Measurements from ENCODE around the gene SLC35D1.
"Not testable (repeated sequence)": the region's sequence is repeated elsewhere in the genome, so short reads cannot be mapped to it uniquely, and the experiment has no call there.

SLC35D1 gene

GRCh38 chr1:67085326-67085725 lies 31.4 kb upstream of the SLC35D1 start:
- no peak overlapping the region for H3K4me3 ChIP-seq (ENCODE audit: control insufficient read depth in 1 of 7, extremely low read depth in 1 of 7, insufficient read depth in 4 of 7, low read depth in 2 of 7, low read length in 6 of 7)
- H3K27me3 ChIP-seq (replicated peaks in 2 of 5; ENCODE audit: control insufficient read depth in 4 of 5, insufficient read depth in 5 of 5, low read length in 4 of 5) = no peaks in the 10 kb centered on the region
- 100% methylated on average over 1 of the region's 2 CpGs for WGBS (ENCODE audit: insufficient coverage)
- peaks cover 0 to 10% (median 0%) of the 10 kb centered on the region in 5 experiments for H3K9me3 ChIP-seq (ENCODE audit: control extremely low read depth in 1 of 5, control insufficient read depth in 4 of 5, insufficient read depth in 2 of 5, low read depth in 1 of 5, low read length in 4 of 5)
- DNase-seq = no peak
- H3K27ac ChIP-seq (ENCODE audit: insufficient read depth in 1 of 2, low read depth in 1 of 2, low read length in 2 of 2, poor library complexity in 1 of 2, severe bottlenecking in 2 of 2) = no peak overlapping the region
- ChIA-PET CTCF (interaction anchor here (0.6 kb wide), 1 partner anchor 20 kb away, joined by 3 read pairs; no protein-coding TSS in a partner anchor), POLR2A (no interaction called here)
- H3K36me3 ChIP-seq (ENCODE audit: control insufficient read depth in 4 of 4, insufficient read depth in 4 of 4, low read length in 3 of 4) = no peaks in the 10 kb centered on the region
- no peaks in the 10 kb centered on the region for H3K4me1 ChIP-seq (ENCODE audit: control extremely low read depth in 1 of 4, control insufficient read depth in 4 of 4, insufficient read depth in 4 of 4, low read length in 3 of 4)

- CTCF ChIA-PET = interaction anchor here (0.6 kb wide), 1 partner anchor 20 kb away, joined by 3 read pairs; no protein-coding TSS in a partner anchor
- H3K4me3 ChIP-seq (ENCODE audit: control insufficient read depth in 1 of 7, extremely low read depth in 1 of 7, insufficient read depth in 4 of 7, low read depth in 2 of 7, low read length in 6 of 7) = no peak overlapping the region
- WGBS (ENCODE audit: insufficient coverage) = 100% methylated on average over 2 of the region's 9 CpGs
Observed at GRCh38 chr1:67084765-67085318, 30.9 kb upstream of the SLC35D1 start.

GRCh38 chr1:67078291-67078690 lies 24.3 kb upstream of the SLC35D1 start:
- ChIA-PET CTCF (no interaction called here), POLR2A (no interaction called here)
- Histone ChIP-seq H3K27me3 (replicated peaks in 2 of 5; ENCODE audit: control insufficient read depth in 4 of 5, insufficient read depth in 5 of 5, low read length in 4 of 5) (no peaks in the 10 kb centered on the region), H3K4me1 (ENCODE audit: control extremely low read depth in 1 of 4, control insufficient read depth in 4 of 4, insufficient read depth in 4 of 4, low read length in 3 of 4) (no peaks in the 10 kb centered on the region), H3K27ac (ENCODE audit: insufficient read depth in 1 of 2, low read depth in 1 of 2, low read length in 2 of 2, poor library complexity in 1 of 2, severe bottlenecking in 2 of 2) (no peak overlapping the region), H3K4me3 (ENCODE audit: control insufficient read depth in 1 of 7, extremely low read depth in 1 of 7, insufficient read depth in 4 of 7, low read depth in 2 of 7, low read length in 6 of 7) (no peak overlapping the region), H3K36me3 (ENCODE audit: control insufficient read depth in 4 of 4, insufficient read depth in 4 of 4, low read length in 3 of 4) (no peaks in the 10 kb centered on the region), H3K9me3 (ENCODE audit: control extremely low read depth in 1 of 5, control insufficient read depth in 4 of 5, insufficient read depth in 2 of 5, low read depth in 1 of 5, low read length in 4 of 5) (no peaks in the 10 kb centered on the region)
- no peak for DNase-seq
- 100% methylated on average over 3 of the region's 3 CpGs for WGBS (ENCODE audit: insufficient coverage)

More at GRCh38 chr1:67084765-67085318, 30.9 kb upstream of the SLC35D1 start:
- POLR2A ChIA-PET = no interaction called here
- Histone ChIP-seq H3K36me3 (ENCODE audit: control insufficient read depth in 4 of 4, insufficient read depth in 4 of 4, low read length in 3 of 4) (no peaks in the 10 kb centered on the region), H3K4me1 (ENCODE audit: control extremely low read depth in 1 of 4, control insufficient read depth in 4 of 4, insufficient read depth in 4 of 4, low read length in 3 of 4) (no peaks in the 10 kb centered on the region), H3K27ac (ENCODE audit: insufficient read depth in 1 of 2, low read depth in 1 of 2, low read length in 2 of 2, poor library complexity in 1 of 2, severe bottlenecking in 2 of 2) (no peak overlapping the region), H3K27me3 (replicated peaks in 2 of 5; ENCODE audit: control insufficient read depth in 4 of 5, insufficient read depth in 5 of 5, low read length in 4 of 5) (no peaks in the 10 kb centered on the region), H3K9me3 (ENCODE audit: control extremely low read depth in 1 of 5, control insufficient read depth in 4 of 5, insufficient read depth in 2 of 5, low read depth in 1 of 5, low read length in 4 of 5) (peaks cover 0 to 6% (median 0%) of the 10 kb centered on the region in 5 experiments)
- DNase-seq = no peak

- Histone ChIP-seq H3K9me3 (ENCODE audit: control extremely low read depth in 1 of 5, control insufficient read depth in 4 of 5, insufficient read depth in 2 of 5, low read depth in 1 of 5, low read length in 4 of 5) (no peaks in the 10 kb centered on the region), H3K36me3 (ENCODE audit: control insufficient read depth in 4 of 4, insufficient read depth in 4 of 4, low read length in 3 of 4) (no peaks in the 10 kb centered on the region), H3K27ac (ENCODE audit: insufficient read depth in 1 of 2, low read depth in 1 of 2, low read length in 2 of 2, poor library complexity in 1 of 2, severe bottlenecking in 2 of 2) (no peak overlapping the region), H3K4me1 (ENCODE audit: control extremely low read depth in 1 of 4, control insufficient read depth in 4 of 4, insufficient read depth in 4 of 4, low read length in 3 of 4) (no peaks in the 10 kb centered on the region), H3K27me3 (replicated peaks in 2 of 5; ENCODE audit: control insufficient read depth in 4 of 5, insufficient read depth in 5 of 5, low read length in 4 of 5) (no peaks in the 10 kb centered on the region), H3K4me3 (ENCODE audit: control insufficient read depth in 1 of 7, extremely low read depth in 1 of 7, insufficient read depth in 4 of 7, low read depth in 2 of 7, low read length in 6 of 7) (no peak overlapping the region)
- CTCF ChIA-PET = no interaction called here
- POLR2A ChIA-PET = no interaction called here
- 100% methylated on average over 1 of the region's 1 CpG for WGBS (ENCODE audit: insufficient coverage)
- no peak for DNase-seq
Observed at GRCh38 chr1:67077593-67077992, 23.6 kb upstream of the SLC35D1 start.

- Histone ChIP-seq H3K4me3 (ENCODE audit: control insufficient read depth in 1 of 7, extremely low read depth in 1 of 7, insufficient read depth in 4 of 7, low read depth in 2 of 7, low read length in 6 of 7) (no peak overlapping the region), H3K27ac (ENCODE audit: insufficient read depth in 1 of 2, low read depth in 1 of 2, low read length in 2 of 2, poor library complexity in 1 of 2, severe bottlenecking in 2 of 2) (no peak overlapping the region), H3K36me3 (ENCODE audit: control insufficient read depth in 4 of 4, insufficient read depth in 4 of 4, low read length in 3 of 4) (no peaks in the 10 kb centered on the region), H3K4me1 (ENCODE audit: control extremely low read depth in 1 of 4, control insufficient read depth in 4 of 4, insufficient read depth in 4 of 4, low read length in 3 of 4) (no peaks in the 10 kb centered on the region), H3K27me3 (replicated peaks in 2 of 5; ENCODE audit: control insufficient read depth in 4 of 5, insufficient read depth in 5 of 5, low read length in 4 of 5) (no peaks in the 10 kb centered on the region), H3K9me3 (ENCODE audit: control extremely low read depth in 1 of 5, control insufficient read depth in 4 of 5, insufficient read depth in 2 of 5, low read depth in 1 of 5, low read length in 4 of 5) (peaks cover 0 to 5% (median 4%) of the 10 kb centered on the region in 5 experiments)
- no peak for DNase-seq
- CTCF ChIA-PET = no interaction called here
- POLR2A ChIA-PET = no interaction called here
- no CpG with 5 or more reads among the region's 1 CpG for WGBS (ENCODE audit: insufficient coverage)
Observed at GRCh38 chr1:67072749-67073148, 18.8 kb upstream of the SLC35D1 start.

- CTCF ChIA-PET; H3K27ac ChIP-seq (ENCODE audit: insufficient read depth in 1 of 2, low read depth in 1 of 2, low read length in 2 of 2, poor library complexity in 1 of 2, severe bottlenecking in 2 of 2); H3K4me3 ChIP-seq (ENCODE audit: control insufficient read depth in 1 of 7, extremely low read depth in 1 of 7, insufficient read depth in 4 of 7, low read depth in 2 of 7, low read length in 6 of 7); H3K4me1 ChIP-seq (ENCODE audit: control extremely low read depth in 1 of 4, control insufficient read depth in 4 of 4, insufficient read depth in 4 of 4, low read length in 3 of 4); POLR2A ChIA-PET; H3K36me3 ChIP-seq (ENCODE audit: control insufficient read depth in 4 of 4, insufficient read depth in 4 of 4, low read length in 3 of 4); H3K27me3 ChIP-seq (replicated peaks in 2 of 5; ENCODE audit: control insufficient read depth in 4 of 5, insufficient read depth in 5 of 5, low read length in 4 of 5): not testable (repeated sequence)
- peaks cover 0 to 14% (median 9%) of the 10 kb centered on the region in 5 experiments for H3K9me3 ChIP-seq (ENCODE audit: control extremely low read depth in 1 of 5, control insufficient read depth in 4 of 5, insufficient read depth in 2 of 5, low read depth in 1 of 5, low read length in 4 of 5)
- DNase-seq = peak in 1 of 3 donors; percentile 6
- WGBS (ENCODE audit: insufficient coverage) = 67% methylated on average over 3 of the region's 3 CpGs
Observed at GRCh38 chr1:67067655-67068054, 13.7 kb upstream of the SLC35D1 start.

GRCh38 chr1:67062412-67062811 lies 8.5 kb upstream of the SLC35D1 start:
- DNase-seq = peak in 1 of 3 donors; percentile 17
- Histone ChIP-seq H3K4me3 (ENCODE audit: control insufficient read depth in 1 of 7, extremely low read depth in 1 of 7, insufficient read depth in 4 of 7, low read depth in 2 of 7, low read length in 6 of 7) (no peak overlapping the region), H3K36me3 (ENCODE audit: control insufficient read depth in 4 of 4, insufficient read depth in 4 of 4, low read length in 3 of 4) (no peaks in the 10 kb centered on the region), H3K9me3 (ENCODE audit: control extremely low read depth in 1 of 5, control insufficient read depth in 4 of 5, insufficient read depth in 2 of 5, low read depth in 1 of 5, low read length in 4 of 5) (peaks cover 0 to 6% (median 1%) of the 10 kb centered on the region in 5 experiments), H3K4me1 (ENCODE audit: control extremely low read depth in 1 of 4, control insufficient read depth in 4 of 4, insufficient read depth in 4 of 4, low read length in 3 of 4) (no peaks in the 10 kb centered on the region), H3K27me3 (replicated peaks in 2 of 5; ENCODE audit: control insufficient read depth in 4 of 5, insufficient read depth in 5 of 5, low read length in 4 of 5) (no peaks in the 10 kb centered on the region), H3K27ac (ENCODE audit: insufficient read depth in 1 of 2, low read depth in 1 of 2, low read length in 2 of 2, poor library complexity in 1 of 2, severe bottlenecking in 2 of 2) (no peak overlapping the region)
- POLR2A ChIA-PET = no interaction called here
- CTCF ChIA-PET = no interaction called here
- WGBS (ENCODE audit: insufficient coverage) = no CpG with 5 or more reads among the region's 1 CpG

All from common myeloid progenitor, CD34-positive (primary cell).